ENCODE results near the gene PRTN3.

The PRTN3 gene

DNA sequence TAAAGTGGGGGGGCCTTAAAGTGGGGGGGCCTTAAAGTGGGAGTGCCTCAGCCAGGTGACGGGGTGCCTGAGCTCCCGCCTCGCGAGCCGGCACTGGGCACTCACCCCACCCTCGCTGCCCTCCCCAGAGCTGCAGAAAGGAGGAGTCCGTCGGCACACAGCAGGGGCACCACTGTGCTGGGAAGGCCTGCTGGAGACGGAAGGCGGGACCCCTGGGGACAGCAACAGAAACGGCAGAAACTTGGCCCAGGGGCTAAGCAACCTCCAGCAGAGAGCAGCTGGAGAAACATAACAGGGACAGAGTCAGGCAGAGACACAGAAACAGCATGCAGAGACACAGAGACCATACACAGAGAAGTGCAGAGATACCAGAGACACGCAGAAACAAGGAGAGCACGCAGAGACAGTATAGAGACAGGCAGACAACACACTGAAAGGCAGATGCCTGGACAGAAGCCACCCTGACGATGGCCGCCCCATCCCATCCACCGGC is 26.5 kb downstream of the PRTN3 start:
- no peak for TF ChIP-seq CTCF (IDR thresholded peaks at IDR 0.05; ENCODE audit: borderline replicate concordance, insufficient read depth, low read depth, low read length)

DNA sequence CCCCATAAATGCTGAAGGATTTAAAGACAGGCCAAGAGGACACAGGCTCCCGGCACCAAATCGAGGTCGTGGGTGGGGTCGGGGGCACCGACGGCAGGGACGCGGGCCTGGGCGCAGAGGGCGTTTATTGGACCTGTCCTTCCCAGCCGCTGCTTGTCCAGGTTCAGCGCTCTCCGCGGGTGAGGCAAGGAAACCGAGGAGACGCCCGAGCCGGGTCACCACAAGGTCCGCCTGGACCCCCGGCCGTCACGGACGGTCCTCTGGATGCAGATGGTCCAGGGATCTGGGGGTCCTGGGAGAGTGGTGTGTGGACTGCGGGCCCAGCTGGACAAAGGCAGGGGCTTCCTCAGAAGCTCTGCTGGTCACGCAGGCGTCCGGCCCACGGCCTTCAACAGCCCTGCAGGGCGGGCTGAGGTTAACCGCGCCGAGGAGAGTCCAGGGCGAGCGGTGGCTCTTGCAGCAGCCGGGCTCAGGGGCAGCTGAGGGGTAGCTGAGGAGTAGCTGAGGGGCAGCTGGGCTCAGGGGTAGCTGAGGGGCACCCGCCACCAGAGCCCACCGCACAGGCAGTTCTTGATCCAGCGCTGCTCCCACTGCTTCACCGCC is 27.2 kb downstream of the PRTN3 start:
- TF ChIP-seq CTCF (IDR thresholded peaks at IDR 0.05; ENCODE audit: borderline replicate concordance, insufficient read depth, low read depth, low read length): no peak

More for the DNA sequence above, 26.5 kb downstream of the PRTN3 start:
- no peak overlapping the region for H3K4me3 ChIP-seq (ENCODE audit: low read depth, low read length)

GRCh38 chr19:868458-869244 is 27.9 kb downstream of the PRTN3 start:
- H3K4me3 ChIP-seq (ENCODE audit: low read depth, low read length): no peak overlapping the region
- no peak for TF ChIP-seq CTCF (IDR thresholded peaks at IDR 0.05; ENCODE audit: borderline replicate concordance, insufficient read depth, low read depth, low read length)

More for the DNA sequence above, 27.2 kb downstream of the PRTN3 start:
- no peak overlapping the region for H3K4me3 ChIP-seq (ENCODE audit: low read depth, low read length)

DNA sequence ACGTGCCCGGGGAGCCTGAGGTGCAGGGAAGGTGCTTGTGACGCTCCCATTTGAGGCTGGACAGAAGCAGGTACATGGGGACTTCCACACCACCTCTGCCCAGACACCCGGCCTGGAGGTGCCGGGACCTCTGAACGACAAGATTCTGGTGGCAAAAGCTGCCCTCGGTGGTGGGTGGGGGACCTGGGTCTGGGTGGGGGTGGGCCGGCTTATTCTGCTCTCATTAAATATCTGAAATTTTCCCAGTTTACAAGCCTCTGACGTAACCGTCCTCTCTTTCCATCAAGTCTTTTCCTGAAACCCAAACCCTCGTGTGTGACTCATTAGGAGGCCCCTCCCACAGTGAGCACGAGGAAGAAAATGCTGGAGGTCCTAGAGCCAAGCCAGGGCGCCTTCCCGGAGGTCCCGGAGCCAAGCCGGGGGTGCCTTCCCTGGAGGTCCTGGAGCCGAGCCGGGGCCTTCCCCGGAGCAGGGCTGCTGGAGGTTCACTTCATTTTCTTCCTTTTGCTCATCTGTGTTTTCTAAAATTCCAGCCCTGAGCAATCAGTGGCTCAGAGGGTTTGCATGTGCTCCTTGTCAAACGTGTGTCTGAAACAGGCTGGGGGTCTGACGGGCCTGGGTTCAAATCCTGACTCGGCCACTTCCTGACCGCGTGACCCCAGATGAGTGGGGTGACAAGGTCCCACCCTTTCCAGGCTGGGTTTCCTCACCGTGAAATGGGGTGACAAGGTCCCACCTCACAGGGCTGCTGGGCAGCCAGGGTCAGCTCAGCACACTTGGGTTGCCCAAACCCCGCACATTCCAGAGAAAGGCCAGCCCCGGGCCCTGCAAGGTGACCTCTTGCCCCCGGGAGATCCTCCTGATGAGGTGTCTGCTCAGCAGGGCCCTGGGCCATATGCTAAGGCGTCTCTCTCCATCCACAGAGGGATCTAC is 28.7 kb downstream of the PRTN3 start:
- no peak for TF ChIP-seq CTCF (IDR thresholded peaks at IDR 0.05; ENCODE audit: borderline replicate concordance, insufficient read depth, low read depth, low read length)
- H3K4me3 ChIP-seq (ENCODE audit: low read depth, low read length): no peak overlapping the region

GRCh38 chr19:870314-870713 is 29.5 kb downstream of the PRTN3 start:
- no peak overlapping the region for H3K4me3 ChIP-seq (ENCODE audit: low read depth, low read length)
- TF ChIP-seq CTCF (IDR thresholded peaks at IDR 0.05; ENCODE audit: borderline replicate concordance, insufficient read depth, low read depth, low read length): no peak

DNA sequence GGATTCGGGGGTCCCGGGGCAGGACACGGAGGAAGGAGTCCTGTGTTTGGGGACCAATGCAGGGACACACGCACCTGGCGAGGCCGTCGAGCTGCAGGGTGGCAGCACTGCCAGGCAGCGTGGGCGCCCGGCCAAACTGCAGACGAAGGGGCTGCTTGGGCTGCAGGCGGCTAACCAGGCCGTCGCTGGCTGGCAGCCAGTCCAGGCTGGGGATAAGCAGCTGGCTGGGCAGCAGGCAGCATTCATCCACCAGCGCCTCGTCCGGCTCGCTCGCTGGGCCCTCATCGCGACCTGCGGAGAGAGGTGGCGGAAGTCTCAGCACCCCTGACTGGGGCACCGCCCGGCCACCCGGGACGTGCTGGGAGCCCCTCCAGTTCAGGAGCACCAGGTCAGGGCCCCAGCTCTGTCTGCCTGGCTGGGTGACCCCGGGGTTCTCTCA is 30.2 kb downstream of the PRTN3 start:
- no peak for TF ChIP-seq CTCF (IDR thresholded peaks at IDR 0.05; ENCODE audit: borderline replicate concordance, insufficient read depth, low read depth, low read length)
- H3K4me3 ChIP-seq (ENCODE audit: low read depth, low read length): no peak overlapping the region
